Measurements from ENCODE around the gene CCIN. TPM values are rescaled to one million over a fixed set of nuclear protein-coding genes. Genes with fewer than 3 reads are reported as not detected.

The CCIN gene
- total RNA-seq, 6 experiments from 2014 or later: 0.59 to 2.5 (median 0.73) TPM

DNA sequence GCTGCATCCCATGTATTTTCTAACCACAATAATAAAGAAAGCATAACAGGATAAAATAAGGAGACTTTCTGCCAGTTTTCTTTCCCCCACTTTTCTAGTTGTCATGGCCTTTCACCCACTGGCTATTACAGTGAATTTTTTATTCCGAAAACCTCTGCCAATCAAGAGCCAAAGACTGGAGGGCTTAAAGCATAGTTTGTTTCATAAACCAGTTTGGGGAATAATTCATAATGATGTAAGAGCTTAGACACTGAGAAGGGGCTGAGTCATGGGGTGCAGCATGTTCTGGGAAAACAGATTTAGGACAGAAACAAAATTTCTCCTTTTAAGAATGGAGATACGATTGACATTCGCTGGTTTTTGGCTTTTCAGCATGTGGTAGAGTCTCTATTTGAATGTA lies 37.1 kb upstream of the CCIN start:
- no peaks in the 10 kb centered on the region for H3K9me3 Mint-ChIP-seq
- peak overlapping the region; percentile 20; the same call in 1 of the 2 replicates for H3K27ac Mint-ChIP-seq
- DNase-seq: no peak

DNA sequence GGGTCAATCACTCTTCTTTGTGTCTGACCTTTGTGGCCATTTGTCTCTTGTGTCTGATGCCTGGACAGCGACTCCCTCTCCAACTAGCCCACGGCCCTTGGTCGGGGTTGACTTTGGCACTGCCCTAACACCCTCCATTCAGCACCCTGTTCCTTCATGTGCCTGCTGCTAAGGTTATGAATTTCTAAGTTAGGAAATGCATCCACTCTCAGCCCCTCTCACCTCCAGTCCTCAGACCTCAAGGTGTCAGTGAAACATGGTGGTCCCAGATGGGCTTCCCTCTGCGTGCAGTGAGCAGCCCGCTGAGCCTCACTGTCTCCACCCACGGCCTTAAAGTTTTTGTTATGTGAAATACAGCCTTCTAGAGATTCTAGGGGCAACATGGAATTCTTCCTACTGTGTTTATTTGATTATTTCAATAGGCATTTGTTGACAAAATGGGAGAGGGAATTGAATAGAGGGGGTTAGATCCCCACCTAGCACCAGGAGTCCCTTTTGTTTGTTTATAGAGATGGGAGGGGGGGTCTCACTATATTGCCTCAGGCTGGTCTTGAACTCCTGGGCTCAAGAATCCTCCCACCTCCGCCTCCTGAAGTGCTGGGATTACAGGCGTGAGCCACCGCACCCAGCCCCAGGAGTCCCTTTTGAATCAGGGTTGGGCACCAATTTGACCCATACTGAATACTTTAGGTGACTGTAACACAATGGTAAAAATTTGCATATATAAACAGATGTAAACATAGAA lies 34.3 kb upstream of the CCIN start:
- H3K9me3 Mint-ChIP-seq: no peaks in the 10 kb centered on the region
- DNase-seq: no peak
- no peaks in the 10 kb centered on the region for H3K36me3 Mint-ChIP-seq (ENCODE audit: low read depth)
- H3K27me3 Mint-ChIP-seq (ENCODE audit: insufficient read depth): peaks cover 6% of the 10 kb centered on the region
- peaks cover 22% of the 10 kb centered on the region for H3K4me1 Mint-ChIP-seq (ENCODE audit: low read depth)
- peak overlapping the region; percentile 85; the same call in 1 of the 2 replicates for H3K4me3 Mint-ChIP-seq
- H3K27ac Mint-ChIP-seq: no peak overlapping the region
- no peak for TF ChIP-seq CTCF (IDR thresholded peaks at IDR 0.05)

More for the DNA sequence above, 37.1 kb upstream of the CCIN start:
- Mint-ChIP-seq H3K4me1 (ENCODE audit: low read depth) (peaks cover 9% of the 10 kb centered on the region), H3K36me3 (ENCODE audit: low read depth) (no peaks in the 10 kb centered on the region), H3K4me3 (no peak overlapping the region), H3K27me3 (ENCODE audit: insufficient read depth) (peaks cover 1% of the 10 kb centered on the region)
- TF ChIP-seq CTCF (IDR thresholded peaks at IDR 0.05): no peak

GRCh38 chr9:36135741-36136271 lies 33.4 kb upstream of the CCIN start:
- Mint-ChIP-seq H3K27me3 (ENCODE audit: insufficient read depth) (peaks cover 6% of the 10 kb centered on the region), H3K4me3 (peak overlapping the region; percentile 85), H3K9me3 (no peaks in the 10 kb centered on the region), H3K4me1 (ENCODE audit: low read depth) (peaks cover 28% of the 10 kb centered on the region), H3K27ac (no peak overlapping the region), H3K36me3 (ENCODE audit: low read depth) (no peaks in the 10 kb centered on the region)
- no peak for DNase-seq
- no peak for TF ChIP-seq CTCF (IDR thresholded peaks at IDR 0.05)

- Mint-ChIP-seq H3K9me3 (no peaks in the 10 kb centered on the region), H3K4me3 (peak within 1 kb of the TSS; percentile 92), H3K27ac (peak within 1 kb of the TSS; percentile 58), H3K27me3 (ENCODE audit: insufficient read depth) (peaks cover 6% of the 10 kb centered on the region), H3K36me3 (ENCODE audit: low read depth) (no peaks in the 10 kb centered on the region), H3K4me1 (ENCODE audit: low read depth) (peaks cover 33% of the 10 kb centered on the region)
- peak; percentile 72 for TF ChIP-seq CTCF (IDR thresholded peaks at IDR 0.05)
- peak; percentile 37 for DNase-seq
These were observed 32.8 kb upstream of the CCIN start, which contains the start of gene GLIPR2 for GRCh38 chr9:36136272-36136893. Gene GLIPR2, plus strand, starts transcription at chr9:36136733. Its CDS starts 46 bp downstream, at chr9:36136779.

- Mint-ChIP-seq H3K36me3 (ENCODE audit: low read depth) (no peaks in the 10 kb centered on the region), H3K27me3 (ENCODE audit: insufficient read depth) (peaks cover 6% of the 10 kb centered on the region), H3K27ac (peak overlapping the region; percentile 58), H3K4me3 (peak overlapping the region; percentile 92), H3K4me1 (ENCODE audit: low read depth) (peaks cover 35% of the 10 kb centered on the region), H3K9me3 (no peaks in the 10 kb centered on the region)
- no peak for TF ChIP-seq CTCF (IDR thresholded peaks at IDR 0.05)
- DNase-seq: no peak
These were observed 32.2 kb upstream of the CCIN start for GRCh38 chr9:36136894-36137391.

All from HFFc6 (cell line).